ENCODE measurements around the gene DNASE1.
"Not testable (repeated sequence)": the region's sequence is repeated elsewhere in the genome, so short reads cannot be mapped to it uniquely, and the experiment has no call there.

DNA sequence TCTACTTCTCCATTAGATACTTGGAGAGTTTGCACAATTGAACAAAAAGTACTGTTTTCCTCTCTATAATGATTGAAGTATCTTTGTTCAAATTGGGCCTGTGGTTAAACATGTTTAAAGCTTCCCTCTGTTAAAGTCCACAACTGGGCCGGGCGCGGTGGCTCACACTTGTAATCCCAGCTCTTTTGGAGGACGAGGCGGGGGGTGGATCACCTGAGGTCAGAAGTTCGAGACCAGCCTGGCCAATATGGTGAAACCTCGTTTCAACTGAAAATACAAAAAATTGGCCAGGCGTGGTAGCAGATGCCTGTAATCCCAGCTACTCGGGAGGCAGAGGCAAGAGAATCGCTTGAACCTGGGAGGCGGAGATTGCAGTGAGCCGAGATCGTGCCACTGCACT lies 45.5 kb upstream of the DNASE1 start:
- not testable (repeated sequence) for TF ChIP-seq CTCF, POLR2A (IDR thresholded peaks at IDR 0.05)
